ENCODE data around the gene SHB.

Gene SHB

GRCh38 chr9:37953206-37953774, 115.7 kb downstream of the SHB start:
- peak; percentile 29 for DNase-seq (ENCODE audit: low read depth)

GRCh38 chr9:37952731-37953130, 116.3 kb downstream of the SHB start:
- peak; percentile 91 for DNase-seq (ENCODE audit: low read depth)

- no peak for DNase-seq (ENCODE audit: low read depth)
These were observed 117.2 kb downstream of the SHB start for GRCh38 chr9:37951671-37952449.

- DNase-seq (ENCODE audit: low read depth): no peak
These were observed 118.5 kb downstream of the SHB start for GRCh38 chr9:37950561-37950960.

- peak; percentile 74 for DNase-seq (ENCODE audit: low read depth)
These were observed 119.5 kb downstream of the SHB start for GRCh38 chr9:37949576-37949975.

- no peak for DNase-seq (ENCODE audit: low read depth)
These were observed 120.5 kb downstream of the SHB start for GRCh38 chr9:37948417-37948980.

GRCh38 chr9:37947977-37948376, 121.0 kb downstream of the SHB start:
- DNase-seq (ENCODE audit: low read depth): no peak

GRCh38 chr9:37947471-37947870, 121.6 kb downstream of the SHB start:
- no peak for DNase-seq (ENCODE audit: low read depth)

DNA sequence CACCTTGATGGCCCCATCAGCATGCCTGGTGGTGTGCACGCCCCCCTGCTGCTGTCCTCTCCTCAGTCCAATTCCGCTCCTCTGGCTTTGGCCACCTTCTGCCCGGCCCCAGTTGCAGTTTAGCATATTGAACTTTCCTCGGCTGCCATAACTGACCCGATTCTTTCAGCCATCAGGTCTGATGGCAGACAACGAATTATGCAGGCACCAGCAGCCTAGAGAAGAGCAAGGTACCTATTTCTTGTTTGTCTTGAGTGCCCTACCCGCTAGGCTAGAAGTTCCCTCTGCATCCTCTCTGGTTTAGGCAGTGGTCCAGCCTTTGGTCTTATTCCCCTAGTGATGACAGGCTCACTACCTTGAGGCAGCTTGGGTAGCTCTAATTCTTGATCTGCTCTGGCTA, 122.1 kb downstream of the SHB start:
- no peak for DNase-seq (ENCODE audit: low read depth)

- no peak for DNase-seq (ENCODE audit: low read depth)
These were observed 123.0 kb downstream of the SHB start for GRCh38 chr9:37946041-37946440.

GRCh38 chr9:37944671-37945481, 124.2 kb downstream of the SHB start:
- DNase-seq (ENCODE audit: low read depth): peak; percentile 84

DNA sequence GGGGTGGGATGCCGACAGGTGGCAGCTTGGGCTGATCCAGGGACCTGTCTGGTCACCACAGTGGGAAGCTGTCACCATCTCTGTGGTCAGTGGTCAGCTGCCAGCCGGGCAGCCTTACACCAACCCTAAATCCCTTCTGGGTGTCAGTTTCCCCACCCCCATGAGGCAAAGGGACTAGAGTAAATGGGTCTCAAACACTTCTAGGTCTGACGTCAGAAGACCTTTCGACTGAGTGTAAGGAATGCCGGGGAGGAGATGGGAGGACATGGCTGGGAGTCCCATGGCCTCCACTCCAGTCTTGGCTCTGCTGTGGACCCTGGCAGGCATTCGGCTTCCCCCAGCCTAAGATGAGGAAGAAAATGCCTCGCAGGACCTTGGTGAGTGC, 124.8 kb downstream of the SHB start:
- peak; percentile 46 for DNase-seq (ENCODE audit: low read depth)

GRCh38 chr9:37943345-37944265, 125.4 kb downstream of the SHB start:
- peak; percentile 98 for DNase-seq (ENCODE audit: low read depth)

- peak; percentile 22 for DNase-seq (ENCODE audit: low read depth)
These were observed 126.2 kb downstream of the SHB start for GRCh38 chr9:37942621-37943344.

- no peak for DNase-seq (ENCODE audit: low read depth)
These were observed 127.8 kb downstream of the SHB start for GRCh38 chr9:37941253-37941652.

- DNase-seq (ENCODE audit: low read depth): peak; percentile 22
These were observed 129.4 kb downstream of the SHB start for GRCh38 chr9:37939575-37940095.

- DNase-seq (ENCODE audit: low read depth): peak; percentile 95
These were observed 130.7 kb downstream of the SHB start for GRCh38 chr9:37938121-37938891.

- peak; percentile 31 for DNase-seq (ENCODE audit: low read depth)
These were observed 131.7 kb downstream of the SHB start for GRCh38 chr9:37937366-37937765.

DNA sequence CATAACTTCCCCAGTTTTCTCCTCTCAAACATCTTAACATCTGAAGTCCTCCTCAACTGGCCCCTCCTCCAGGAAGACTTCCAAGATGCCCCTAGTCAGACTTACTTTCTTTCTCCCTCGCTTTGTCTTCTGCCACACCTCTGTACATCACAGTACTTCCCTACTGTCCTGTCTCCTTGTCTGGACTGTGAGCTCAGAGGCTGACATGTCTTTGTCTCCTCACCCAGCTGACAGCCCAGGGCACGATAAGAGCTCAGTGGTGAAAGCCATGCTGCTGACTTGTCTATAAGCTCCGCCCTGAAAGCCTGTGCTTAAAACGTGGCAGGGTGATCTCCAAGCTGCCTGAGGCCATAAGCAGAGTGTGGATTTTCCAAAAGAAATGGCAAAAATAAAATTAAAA, 132.1 kb downstream of the SHB start:
- peak; percentile 88 for DNase-seq (ENCODE audit: low read depth)

DNA sequence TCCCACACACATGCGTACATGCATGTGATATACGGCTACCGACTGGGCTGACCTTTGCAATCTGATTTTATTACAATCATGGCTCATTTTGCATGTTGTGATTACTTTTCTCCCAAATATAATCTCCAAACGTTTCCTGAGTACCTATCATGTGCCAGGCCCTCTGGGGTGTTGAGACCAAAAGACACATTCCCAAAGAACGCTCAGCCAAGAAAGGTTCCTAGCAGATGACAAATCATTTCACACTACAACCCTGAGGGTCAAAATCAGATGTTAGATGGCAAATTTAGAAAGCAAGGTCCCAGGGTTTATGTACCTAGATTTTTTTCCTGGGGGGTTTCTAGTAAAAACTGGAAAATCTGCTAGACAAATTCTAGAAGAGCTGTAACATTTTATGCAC, 132.7 kb downstream of the SHB start:
- peak; percentile 51 for DNase-seq (ENCODE audit: low read depth)
